Right hindlimb (tissue), 1 donor: ENCODE measurements around the gene SFXN5.

Source experiments
- DNase-seq: peaks from one replicate; pipeline ENCODE4 v3.0.0-alpha.2; 2018

SFXN5 gene

GRCh38 chr2:72992734-72993102 is 78.8 kb downstream of the SFXN5 start:
- no peak for DNase-seq

DNA sequence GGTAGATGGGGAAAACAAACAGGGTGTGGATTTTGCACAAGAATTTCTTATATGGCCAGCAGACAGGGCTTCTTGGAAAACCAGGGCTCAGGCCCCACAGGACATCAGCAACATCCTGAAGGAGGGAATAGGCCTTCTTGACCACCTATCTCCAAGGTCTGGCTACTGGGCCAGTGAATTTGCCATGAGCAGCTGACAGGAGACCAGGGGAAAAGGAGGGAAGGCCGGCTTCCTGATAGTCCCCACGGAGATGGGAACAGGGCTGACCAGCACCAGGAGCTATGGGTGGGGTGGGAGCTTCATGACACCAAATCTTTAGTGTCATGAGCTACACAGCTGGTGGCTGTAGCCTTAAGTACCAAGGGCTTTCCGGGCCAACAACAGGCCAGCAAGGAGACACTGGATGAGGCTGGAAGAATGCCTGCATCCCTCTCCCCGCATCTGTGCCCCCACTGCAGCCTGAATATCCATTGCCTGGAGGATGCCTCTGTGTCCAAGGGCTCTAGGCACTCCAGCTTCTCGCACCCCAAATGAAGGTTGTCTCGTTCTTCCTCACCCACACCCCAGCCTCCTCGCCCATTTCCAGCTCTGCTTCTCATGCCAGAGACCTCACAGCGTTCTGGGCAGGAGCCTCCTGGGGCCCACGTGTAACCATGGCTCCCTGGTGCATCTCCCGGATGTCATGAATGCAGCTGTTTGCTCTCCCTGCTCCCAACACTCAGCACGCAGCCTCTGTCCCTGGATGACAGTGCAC is 79.4 kb downstream of the SFXN5 start:
- DNase-seq = no peak

- DNase-seq = no peak
These were observed 80.1 kb downstream of the SFXN5 start for GRCh38 chr2:72991439-72991725.

DNA sequence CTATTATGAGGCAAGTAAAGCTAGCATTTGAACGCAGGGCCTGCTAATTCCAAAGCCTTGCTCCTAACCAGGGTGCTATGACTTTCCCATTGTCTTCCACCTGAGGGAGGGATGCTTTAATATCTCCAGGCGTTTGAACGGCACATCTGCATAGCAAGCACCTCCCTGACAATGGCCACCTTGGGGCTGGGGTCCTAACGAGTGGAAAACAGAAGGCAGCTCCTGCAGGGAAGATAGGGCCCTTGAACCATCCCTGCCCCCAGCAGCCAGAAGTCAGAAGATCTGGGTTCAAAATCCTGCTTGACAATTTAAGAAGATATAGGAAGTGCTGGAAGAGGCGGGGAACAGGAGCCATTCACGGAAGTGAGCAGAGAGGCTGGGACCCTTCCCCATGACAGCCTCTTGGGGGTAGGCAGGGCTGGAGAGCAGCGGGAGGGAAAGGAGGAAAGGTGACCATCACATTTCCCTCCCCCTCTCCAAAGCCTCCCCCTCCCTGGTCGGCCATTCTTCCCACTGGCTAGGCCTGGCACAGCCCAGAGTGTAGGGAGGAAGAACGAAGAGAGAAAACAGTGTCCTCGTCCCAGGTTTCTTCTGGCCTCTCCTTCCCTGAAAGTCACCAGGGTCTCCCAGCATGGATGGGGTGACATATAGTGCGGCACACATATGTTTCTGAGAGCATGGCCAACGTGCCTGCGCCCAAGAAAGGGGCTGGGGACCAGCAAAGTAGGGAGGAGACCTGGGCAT is 80.6 kb downstream of the SFXN5 start:
- no peak for DNase-seq

DNA sequence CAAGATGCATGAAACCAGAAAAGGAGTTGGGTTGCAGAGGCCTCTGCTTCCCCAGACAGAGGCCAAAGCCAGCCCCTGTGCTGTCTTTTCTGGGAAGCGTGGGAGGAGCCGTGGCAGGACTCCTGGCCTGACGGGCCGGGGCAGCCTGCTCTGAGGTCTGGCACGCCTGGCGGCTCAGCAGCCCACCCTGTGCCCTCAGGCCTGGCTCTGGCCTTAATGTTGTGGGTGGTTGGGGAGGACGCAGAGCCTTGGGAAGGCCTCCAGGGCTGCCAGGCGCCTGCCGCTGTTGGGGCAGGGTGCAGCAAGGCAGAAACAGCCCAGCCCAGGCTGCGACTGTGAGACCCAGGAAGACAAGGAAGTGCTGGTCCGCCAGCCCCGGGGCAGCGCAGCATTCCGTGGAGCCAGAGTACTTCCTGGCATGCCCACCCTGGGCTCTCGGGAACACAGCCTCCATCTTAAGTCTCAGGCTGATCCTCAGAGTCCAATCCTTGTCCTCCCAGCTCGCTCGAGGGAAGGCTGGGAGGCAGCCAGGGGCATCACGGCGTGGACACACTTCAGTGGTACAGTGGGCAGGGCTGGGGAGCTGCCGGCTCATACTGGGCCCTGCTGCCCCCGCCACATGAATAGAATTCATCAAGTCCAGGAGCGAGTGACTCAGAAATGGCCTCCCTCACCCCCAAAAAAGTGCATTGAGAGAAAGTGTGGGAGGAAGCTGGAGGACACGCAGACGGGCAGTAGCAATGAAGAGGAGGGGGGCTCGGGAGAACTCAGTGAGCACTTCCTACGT is 81.5 kb downstream of the SFXN5 start:
- peak; percentile 76 for DNase-seq

DNA sequence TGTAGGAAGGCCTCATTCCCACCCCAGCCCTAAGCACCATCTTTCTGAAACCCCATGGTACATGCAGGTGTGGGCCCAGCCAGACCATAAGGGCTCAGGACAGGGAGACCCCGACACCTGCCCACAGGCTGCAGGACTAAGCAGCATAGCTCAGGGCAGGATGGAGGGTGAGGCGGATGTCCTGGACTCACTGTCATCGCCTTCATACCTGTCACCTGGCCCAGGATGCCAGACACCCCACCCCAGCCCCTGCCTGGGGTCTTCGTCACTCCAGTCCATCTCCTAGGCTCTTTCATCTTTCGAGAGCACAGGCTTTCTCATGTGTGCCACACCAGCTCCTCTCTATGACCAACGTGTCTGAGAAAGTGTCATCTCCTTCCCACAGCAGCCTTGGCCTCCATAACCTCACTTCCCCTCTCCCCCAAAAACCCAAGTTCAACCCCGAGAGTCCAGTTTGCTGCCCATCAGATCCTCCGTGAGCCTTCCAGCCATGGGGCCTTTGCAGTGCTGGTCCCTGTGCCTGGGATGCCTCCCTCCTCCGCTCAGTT is 82.7 kb downstream of the SFXN5 start:
- no peak for DNase-seq

- DNase-seq = no peak
These were observed 83.5 kb downstream of the SFXN5 start for GRCh38 chr2:72988041-72988440.

GRCh38 chr2:72985891-72986683 is 85.4 kb downstream of the SFXN5 start:
- no peak for DNase-seq

- DNase-seq = no peak
These were observed 86.4 kb downstream of the SFXN5 start for GRCh38 chr2:72985136-72985535.

DNA sequence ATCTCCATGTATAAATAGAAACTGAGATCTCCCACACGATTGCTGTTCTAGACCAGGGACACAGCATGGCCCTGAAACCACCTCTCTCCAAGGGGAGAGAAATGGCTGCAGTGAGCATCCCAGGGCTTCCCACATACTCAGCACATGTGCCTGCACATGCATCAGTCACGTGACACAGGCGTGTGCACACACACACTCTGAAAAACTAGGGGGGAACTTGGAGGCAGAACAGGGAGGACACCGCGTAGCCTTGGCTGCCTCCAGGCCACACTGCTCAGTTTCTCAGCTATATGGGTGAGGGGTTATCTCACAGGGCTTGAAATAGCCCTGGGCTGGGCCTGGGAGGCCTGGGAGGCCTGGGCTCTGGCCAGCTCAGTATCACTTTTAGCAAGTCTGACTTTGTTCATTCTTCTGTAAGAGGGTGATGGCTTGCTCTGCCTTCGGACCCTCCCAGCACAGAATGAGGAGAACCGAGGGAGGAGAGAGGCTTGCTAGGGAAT is 87.3 kb downstream of the SFXN5 start:
- DNase-seq = no peak

DNA sequence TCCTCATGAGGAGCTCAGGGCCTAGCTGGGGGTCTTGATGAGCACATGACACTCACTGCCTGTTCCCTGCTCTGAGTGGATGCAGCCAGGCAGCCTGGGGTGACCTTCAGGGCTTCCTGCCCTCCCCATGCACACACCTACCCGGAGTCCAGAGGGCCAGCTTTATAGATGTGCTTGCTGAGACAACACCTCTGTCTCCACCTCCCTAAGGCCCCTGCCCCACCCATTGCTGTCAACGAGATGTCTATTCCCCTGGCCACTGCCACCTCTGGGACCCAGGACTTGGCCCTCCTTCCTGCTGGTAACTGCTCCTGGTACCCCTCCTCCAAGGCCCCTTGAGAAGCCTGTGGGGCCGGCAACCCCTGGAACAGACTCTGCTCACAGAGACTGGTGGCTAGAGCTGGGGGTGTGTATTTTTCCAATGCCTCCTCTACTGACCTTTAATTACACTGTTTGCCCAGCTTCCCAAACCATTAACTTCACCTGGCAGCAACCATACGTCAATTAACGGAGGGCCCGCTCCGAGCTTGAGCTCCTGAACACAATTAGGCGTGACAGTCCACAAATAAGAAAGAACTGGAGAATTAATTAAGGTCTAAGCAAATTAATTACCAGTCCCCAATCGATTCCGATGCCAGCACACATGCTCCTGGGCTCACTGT is 87.9 kb downstream of the SFXN5 start:
- DNase-seq = no peak

DNA sequence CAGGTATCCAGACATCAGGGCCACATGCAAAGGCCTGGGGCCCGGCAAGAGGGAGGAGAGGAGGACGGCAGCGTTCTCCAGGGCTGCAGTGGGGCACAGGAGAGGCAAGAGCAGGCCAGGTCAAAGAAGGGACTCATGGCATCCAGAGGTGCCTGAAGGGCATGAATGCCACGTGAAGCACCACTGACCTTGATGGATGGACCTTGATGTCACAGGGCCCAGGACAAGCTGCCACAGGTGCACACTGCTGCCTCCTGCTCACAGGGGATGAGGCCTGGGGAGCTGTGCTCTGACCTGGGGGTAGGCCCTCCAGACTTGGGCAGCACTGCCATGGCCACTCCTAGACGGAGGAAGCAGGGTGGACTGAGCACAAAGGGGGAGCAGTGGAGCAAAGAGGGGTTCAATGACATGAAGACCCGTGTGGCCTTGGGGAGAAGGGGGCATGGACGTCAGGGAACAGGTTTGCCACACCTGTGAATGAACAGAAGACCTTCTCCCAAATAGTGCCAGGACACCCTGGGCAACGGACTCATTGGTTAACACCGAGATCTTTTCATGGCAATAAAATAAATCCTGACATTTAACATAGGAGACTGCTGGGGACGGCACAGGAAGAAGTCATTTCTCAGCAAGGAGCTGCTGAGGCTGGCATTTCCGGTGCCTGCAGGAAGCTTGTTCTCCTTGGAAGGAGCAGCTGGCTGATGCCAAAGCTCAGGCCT is 88.6 kb downstream of the SFXN5 start:
- DNase-seq = no peak

GRCh38 chr2:72982219-72982618 is 89.3 kb downstream of the SFXN5 start:
- DNase-seq = no peak

DNA sequence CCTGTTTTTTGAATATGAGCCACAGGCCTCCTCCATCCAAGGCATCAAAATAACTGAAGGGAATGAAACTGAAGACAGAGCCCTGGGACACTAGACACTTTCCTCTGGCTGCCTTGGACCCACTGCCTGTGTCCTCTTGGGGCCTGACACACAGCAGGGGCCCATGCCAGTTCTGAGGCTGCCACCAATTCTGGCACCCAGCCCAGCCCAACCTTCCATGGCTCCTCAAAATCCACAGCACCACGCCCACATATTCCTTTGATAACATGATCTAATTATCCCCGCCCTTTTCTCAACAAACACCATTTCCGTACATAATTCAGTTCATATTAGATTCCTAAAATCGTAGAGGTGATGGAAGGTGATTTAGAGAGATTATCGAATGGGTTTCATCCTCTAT is 90.0 kb downstream of the SFXN5 start:
- no peak for DNase-seq

DNA sequence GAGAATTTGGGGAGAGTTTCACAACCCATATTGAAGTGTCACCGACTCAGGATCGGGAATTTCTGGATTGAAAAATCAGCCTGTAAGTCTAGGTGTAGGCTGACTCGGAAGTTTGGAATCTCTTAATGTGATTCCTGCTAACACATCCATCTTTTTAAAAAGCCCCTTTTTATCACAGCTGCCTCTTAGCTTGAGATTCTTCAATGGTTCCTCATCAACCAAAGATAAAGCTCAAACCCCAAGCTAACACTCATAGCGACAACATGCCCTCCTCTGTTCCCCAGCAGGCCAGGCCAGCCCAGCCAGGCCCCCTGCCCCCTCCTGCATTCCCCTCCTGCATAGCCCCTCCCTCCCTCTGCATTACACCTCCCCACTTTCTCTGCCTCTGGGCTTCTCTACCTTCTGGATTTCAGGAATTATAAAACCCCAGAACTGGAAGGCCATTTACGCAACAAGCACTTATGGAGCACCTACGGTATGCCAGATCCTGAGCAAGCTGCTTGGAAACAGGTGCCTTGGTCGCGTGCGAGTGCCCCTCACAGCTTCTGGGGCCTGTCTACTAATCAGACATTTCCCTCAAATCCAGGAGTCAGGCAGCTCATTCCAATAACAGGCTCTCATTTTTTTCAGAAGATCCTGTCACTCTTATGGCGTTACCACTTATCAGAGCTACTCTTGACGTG is 90.8 kb downstream of the SFXN5 start:
- DNase-seq = no peak

- DNase-seq = no peak
These were observed 91.6 kb downstream of the SFXN5 start for GRCh38 chr2:72979896-72980295.

- no peak for DNase-seq
These were observed 96.5 kb downstream of the SFXN5 start for GRCh38 chr2:72975017-72975416.

- DNase-seq = no peak
These were observed 97.1 kb downstream of the SFXN5 start for GRCh38 chr2:72974436-72974754.

DNA sequence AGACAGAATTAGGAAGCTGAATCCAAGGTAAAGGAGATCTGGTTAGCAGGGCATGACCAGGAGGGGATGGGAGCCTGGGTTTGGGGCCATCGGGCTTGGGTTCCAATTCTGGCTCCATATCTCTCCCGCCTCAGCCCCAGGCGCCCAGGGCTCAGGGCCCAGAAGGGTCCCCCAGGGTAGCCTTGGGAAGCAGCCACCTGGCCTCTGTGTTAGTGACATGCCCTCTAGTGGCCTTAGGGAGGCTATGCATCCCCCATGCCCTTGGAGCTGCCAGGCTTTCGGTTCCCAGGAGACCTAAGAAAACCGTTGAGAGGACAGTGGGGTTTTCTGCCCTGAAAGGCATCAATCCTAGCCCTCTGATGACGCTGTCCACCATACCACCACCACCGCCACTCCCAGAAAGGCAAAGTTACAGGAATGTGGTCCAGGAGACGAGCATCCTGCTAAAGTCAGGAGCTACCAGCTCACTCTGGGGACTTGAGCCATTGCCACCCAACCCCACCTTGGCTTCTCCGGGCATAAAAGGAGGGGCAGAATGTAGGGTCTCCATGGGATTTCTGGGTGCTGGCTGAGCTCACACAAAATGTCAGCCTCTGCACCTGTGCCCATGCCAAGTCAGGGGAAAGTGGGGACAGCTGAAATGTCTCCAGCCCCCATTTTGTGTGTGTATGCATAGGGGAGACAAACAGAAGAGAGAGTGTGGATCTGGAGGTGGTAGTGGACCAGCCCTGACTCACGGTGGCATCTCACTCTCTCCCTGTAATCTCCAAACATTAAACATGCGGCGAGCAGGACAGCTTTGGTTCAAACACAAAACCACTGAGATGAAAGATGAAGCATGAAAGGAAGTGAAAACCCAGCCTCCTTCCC is 97.7 kb downstream of the SFXN5 start:
- no peak for DNase-seq

DNA sequence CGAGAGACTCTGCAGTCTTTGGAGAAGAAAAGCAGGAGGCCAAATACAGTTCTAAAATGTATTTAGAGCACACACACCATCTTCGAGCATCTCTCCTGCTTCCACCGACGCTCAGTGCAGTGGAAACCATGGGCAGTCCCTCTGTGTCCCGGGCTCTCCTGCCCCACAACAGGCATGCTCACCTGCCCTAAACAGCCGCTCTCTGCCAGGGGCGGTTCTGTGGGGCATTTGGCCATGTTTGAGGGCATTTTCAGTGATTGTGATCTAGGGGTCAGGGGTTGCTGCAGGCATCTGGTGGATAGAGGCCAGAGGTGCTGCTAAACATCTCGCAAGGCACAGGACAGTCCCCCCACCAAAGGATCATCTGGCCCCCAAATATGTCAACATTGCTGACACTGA is 98.4 kb downstream of the SFXN5 start:
- DNase-seq = no peak
